ENCODE measurements around the gene UGT2B10.

The UGT2B10 gene

GRCh38 chr4:68871809-68872642 lies 56.2 kb downstream of the UGT2B10 start:
- DNase-seq = no peak

GRCh38 chr4:68872643-68873502 lies 57.1 kb downstream of the UGT2B10 start:
- no peak for DNase-seq

- DNase-seq = no peak
These were observed 58.7 kb downstream of the UGT2B10 start for GRCh38 chr4:68874507-68874906.

GRCh38 chr4:68877555-68877954 lies 61.8 kb downstream of the UGT2B10 start:
- DNase-seq = no peak

GRCh38 chr4:68878048-68878447 lies 62.3 kb downstream of the UGT2B10 start:
- DNase-seq = no peak
